ENCODE measurements around the gene SMC6.
A peak's percentile ranks its signal among the peaks of the same experiment; 100 is the strongest.

- peak in 1 of 2 donors; percentile 33 for TF ChIP-seq POLR2A (IDR thresholded peaks at IDR 0.05)
- TF ChIP-seq, protein P1, sequence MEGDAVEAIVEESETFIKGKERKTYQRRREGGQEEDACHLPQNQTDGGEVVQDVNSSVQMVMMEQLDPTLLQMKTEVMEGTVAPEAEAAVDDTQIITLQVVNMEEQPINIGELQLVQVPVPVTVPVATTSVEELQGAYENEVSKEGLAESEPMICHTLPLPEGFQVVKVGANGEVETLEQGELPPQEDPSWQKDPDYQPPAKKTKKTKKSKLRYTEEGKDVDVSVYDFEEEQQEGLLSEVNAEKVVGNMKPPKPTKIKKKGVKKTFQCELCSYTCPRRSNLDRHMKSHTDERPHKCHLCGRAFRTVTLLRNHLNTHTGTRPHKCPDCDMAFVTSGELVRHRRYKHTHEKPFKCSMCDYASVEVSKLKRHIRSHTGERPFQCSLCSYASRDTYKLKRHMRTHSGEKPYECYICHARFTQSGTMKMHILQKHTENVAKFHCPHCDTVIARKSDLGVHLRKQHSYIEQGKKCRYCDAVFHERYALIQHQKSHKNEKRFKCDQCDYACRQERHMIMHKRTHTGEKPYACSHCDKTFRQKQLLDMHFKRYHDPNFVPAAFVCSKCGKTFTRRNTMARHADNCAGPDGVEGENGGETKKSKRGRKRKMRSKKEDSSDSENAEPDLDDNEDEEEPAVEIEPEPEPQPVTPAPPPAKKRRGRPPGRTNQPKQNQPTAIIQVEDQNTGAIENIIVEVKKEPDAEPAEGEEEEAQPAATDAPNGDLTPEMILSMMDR (IDR thresholded peaks at IDR 0.05): no peak
Measured at GRCh38 chr2:17643031-17643615, 110.5 kb downstream of the SMC6 start.

Data from adrenal gland (tissue), 5 donors.